HEK293 (cell line): ENCODE results near the gene MICAL3.

Source experiments
- CTCF ChIA-PET: fragments of 350-600 bp; formaldehyde crosslinking; extraction: SDS; loops from one replicate; lab custom pipeline; 2021; ENCODE audit warnings: antibody characterized with exemption; lab: Yijun Ruan, JAX
- POLR2A ChIA-PET: fragments of 300-600 bp; formaldehyde crosslinking; extraction: SDS; loops from one replicate; lab custom pipeline; 2020; ENCODE audit warnings: antibody characterized with exemption, inconsistent platforms; lab: Yijun Ruan, JAX
- H3K27ac ChIP-seq: fragments of 200-500 bp; sonication (Bioruptor generic); 2 replicates; pipeline ENCODE4 v1.5.1; 2014; ENCODE audit warnings: low read depth, low read length, control low read depth, inconsistent platforms; ENCODE audit errors: extremely low read depth
- H3K36me3 ChIP-seq, 2 experiments: fragments of 200-500 bp in 1 of 2; sonication (Bioruptor generic) in 1 of 2; 1 replicate in 1 of 2; 2 replicates in 1 of 2; pipeline ENCODE4 v1.5.1; 2014 to 2017; ENCODE audit warnings: inconsistent platforms in 2 of 2, low read length in 2 of 2; ENCODE audit not compliant: control insufficient read depth in 2 of 2, insufficient read depth in 1 of 2
- H3K4me1 ChIP-seq: fragments of 200-500 bp; sonication (Bioruptor generic); 2 replicates; pipeline ENCODE4 v1.5.1; 2014; ENCODE audit warnings: mild to moderate bottlenecking, low read length, inconsistent platforms; ENCODE audit not compliant: control insufficient read depth, insufficient read depth
- H3K4me3 ChIP-seq: 2 replicates; pipeline ENCODE4 v1.5.1; 2011; ENCODE audit warnings: low read depth, mild to moderate bottlenecking, control low read depth, low read length, moderate library complexity
- H3K9me3 ChIP-seq: fragments of 200-500 bp; sonication (Bioruptor generic); 2 replicates; pipeline ENCODE4 v1.5.1; 2014; ENCODE audit warnings: low read depth, low read length, inconsistent platforms; ENCODE audit not compliant: control insufficient read depth, insufficient read depth
- SP3 ChIP-seq: fragments of 450-650 bp; formaldehyde crosslinking; IDR thresholded peaks from 2 replicates; pipeline ENCODE4 v1.5.1; 2016; ENCODE audit warnings: missing biosample characterization, missing genetic modification characterization
- YY1 ChIP-seq: fragments of 450-650 bp; formaldehyde crosslinking; IDR thresholded peaks from 2 replicates; pipeline ENCODE4 v1.5.1; 2018; ENCODE audit warnings: missing biosample characterization, missing genetic modification characterization
- YY2 ChIP-seq: fragments of 450-650 bp; formaldehyde crosslinking; IDR thresholded peaks from 2 replicates; pipeline ENCODE4 v1.5.1; 2016; ENCODE audit warnings: missing biosample characterization, missing genetic modification characterization
- ZBTB20 ChIP-seq: fragments of 450-650 bp; formaldehyde crosslinking; IDR thresholded peaks from 2 replicates; pipeline ENCODE4 v1.5.1; 2016; ENCODE audit warnings: missing biosample characterization, missing genetic modification characterization
- ZBTB48 ChIP-seq: fragments of 450-650 bp; formaldehyde crosslinking; IDR thresholded peaks from 2 replicates; pipeline ENCODE4 v1.5.1; 2016; ENCODE audit warnings: missing biosample characterization, missing genetic modification characterization
- ZFP69B ChIP-seq: fragments of 450-650 bp; formaldehyde crosslinking; IDR thresholded peaks from 2 replicates; pipeline ENCODE4 v1.5.1; 2016; ENCODE audit warnings: missing biosample characterization, missing genetic modification characterization
- ZNF112 ChIP-seq: fragments of 450-650 bp; formaldehyde crosslinking; IDR thresholded peaks from 2 replicates; pipeline ENCODE4 v1.5.0; 2017; ENCODE audit warnings: missing biosample characterization, missing genetic modification characterization
- ZNF132 ChIP-seq: fragments of 450-650 bp; formaldehyde crosslinking; IDR thresholded peaks from 2 replicates; pipeline ENCODE4 v1.5.1; 2017; ENCODE audit warnings: missing biosample characterization, missing genetic modification characterization, borderline replicate concordance
- ZNF23 ChIP-seq: fragments of 450-650 bp; formaldehyde crosslinking; IDR thresholded peaks from 2 replicates; pipeline ENCODE4 v1.5.1; 2016; ENCODE audit warnings: missing biosample characterization, missing genetic modification characterization, borderline replicate concordance
- ZNF239 ChIP-seq: fragments of 450-650 bp; formaldehyde crosslinking; IDR thresholded peaks from 2 replicates; pipeline ENCODE4 v1.5.1; 2016; ENCODE audit warnings: missing biosample characterization, missing genetic modification characterization
- ZNF354C ChIP-seq: fragments of 450-650 bp; formaldehyde crosslinking; IDR thresholded peaks from 2 replicates; pipeline ENCODE4 v1.5.1; 2016; ENCODE audit warnings: missing biosample characterization, missing genetic modification characterization, low read depth, borderline replicate concordance
- ZNF404 ChIP-seq: fragments of 450-650 bp; formaldehyde crosslinking; IDR thresholded peaks from 2 replicates; pipeline ENCODE4 v1.5.1; 2017; ENCODE audit warnings: missing biosample characterization, missing genetic modification characterization
- ZNF416 ChIP-seq: fragments of 450-650 bp; formaldehyde crosslinking; IDR thresholded peaks from 2 replicates; pipeline ENCODE4 v1.5.1; 2016; ENCODE audit warnings: missing biosample characterization, missing genetic modification characterization
- ZNF433 ChIP-seq: fragments of 450-650 bp; formaldehyde crosslinking; IDR thresholded peaks from 2 replicates; pipeline ENCODE4 v1.5.1; 2016; ENCODE audit warnings: missing biosample characterization, missing genetic modification characterization, low read depth
- ZNF571 ChIP-seq: fragments of 450-650 bp; formaldehyde crosslinking; IDR thresholded peaks from 2 replicates; pipeline ENCODE4 v1.5.0; 2017; ENCODE audit warnings: missing biosample characterization, missing genetic modification characterization
- ZNF624 ChIP-seq: fragments of 450-650 bp; formaldehyde crosslinking; IDR thresholded peaks from 2 replicates; pipeline ENCODE4 v1.5.1; 2017; ENCODE audit warnings: missing biosample characterization, missing genetic modification characterization
- TF ChIP-seq, protein P1 (sequence below): fragments of 450-650 bp; formaldehyde crosslinking; IDR thresholded peaks from 2 replicates; pipeline ENCODE4 v1.5.1; 2016; ENCODE audit warnings: missing biosample characterization, missing genetic modification characterization
- TF ChIP-seq, protein P2 (sequence below): fragments of 450-650 bp; formaldehyde crosslinking; IDR thresholded peaks from 2 replicates; pipeline ENCODE4 v1.5.1; 2016; ENCODE audit warnings: missing biosample characterization, missing genetic modification characterization
- TF ChIP-seq, protein P3 (sequence below): fragments of 450-650 bp; formaldehyde crosslinking; IDR thresholded peaks from 2 replicates; pipeline ENCODE4 v1.5.0; 2017; ENCODE audit warnings: missing biosample characterization, missing genetic modification characterization, borderline replicate concordance
- TF ChIP-seq, protein P4 (sequence below): fragments of 450-650 bp; formaldehyde crosslinking; IDR thresholded peaks from 2 replicates; pipeline ENCODE4 v1.5.1; 2016; ENCODE audit warnings: missing biosample characterization, missing genetic modification characterization
- TF ChIP-seq, protein P5 (sequence below): fragments of 450-650 bp; formaldehyde crosslinking; IDR thresholded peaks from 2 replicates; pipeline ENCODE4 v1.5.1; 2016; ENCODE audit warnings: missing biosample characterization, missing genetic modification characterization
- TF ChIP-seq, protein P6 (sequence below): fragments of 450-650 bp; formaldehyde crosslinking; IDR thresholded peaks from 2 replicates; pipeline ENCODE4 v1.5.1; 2016; ENCODE audit warnings: missing biosample characterization, missing genetic modification characterization

Gene MICAL3

DNA sequence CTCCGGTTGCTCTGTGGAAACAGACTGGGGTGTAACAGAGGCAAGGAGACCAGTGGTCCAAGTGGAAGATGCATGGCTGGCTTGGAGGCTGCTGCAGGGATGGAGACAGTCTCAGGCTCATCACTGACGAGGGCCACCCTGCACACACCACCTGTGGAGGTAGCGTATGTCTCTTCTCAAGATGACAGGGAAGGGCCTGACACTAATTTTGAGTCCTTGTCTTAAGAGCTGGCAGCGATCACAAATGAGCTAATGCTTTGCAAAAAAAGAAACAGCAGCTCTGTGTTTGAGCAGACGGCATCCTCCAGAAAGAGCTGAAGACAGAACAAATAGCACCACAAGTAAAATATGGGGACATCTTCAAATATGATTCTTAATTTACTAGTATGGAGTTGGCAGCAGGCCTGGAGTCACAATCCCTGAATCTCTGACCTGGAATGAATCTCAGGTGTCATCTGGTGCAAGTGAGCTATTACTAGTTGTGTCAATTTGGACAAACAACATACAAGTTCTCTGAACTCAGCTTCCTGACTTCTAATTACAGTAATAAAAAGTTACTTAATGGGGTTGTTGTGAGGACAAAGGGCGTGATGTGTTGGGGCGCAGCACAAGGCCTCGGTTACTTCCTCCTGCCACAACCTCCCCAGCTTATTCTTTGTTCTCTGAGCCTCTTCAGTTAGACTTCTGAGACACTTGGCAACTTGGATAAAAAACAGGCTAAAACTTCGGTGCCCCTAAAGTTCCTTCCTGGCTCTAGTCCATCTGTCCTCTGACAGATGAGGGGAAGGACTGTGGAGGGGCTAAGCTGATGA lies 154.9 kb downstream of the MICAL3 start:
- Histone ChIP-seq H3K27ac (no peak overlapping the region), H3K4me3 (no peak overlapping the region), H3K4me1 (0 out of 2 replicates have a peak, but pooled peaks cover 3% of the 10 kb centered on the region), H3K36me3 (peaks cover 0 to 80% of the 10 kb centered on the region in 2 experiments; a peak in 1 of 3 replicates), H3K9me3 (no peaks in the 10 kb centered on the region)
- no peak for TF ChIP-seq ZFP69B (tag by site-specific recombination)
- TF ChIP-seq, protein P1, sequence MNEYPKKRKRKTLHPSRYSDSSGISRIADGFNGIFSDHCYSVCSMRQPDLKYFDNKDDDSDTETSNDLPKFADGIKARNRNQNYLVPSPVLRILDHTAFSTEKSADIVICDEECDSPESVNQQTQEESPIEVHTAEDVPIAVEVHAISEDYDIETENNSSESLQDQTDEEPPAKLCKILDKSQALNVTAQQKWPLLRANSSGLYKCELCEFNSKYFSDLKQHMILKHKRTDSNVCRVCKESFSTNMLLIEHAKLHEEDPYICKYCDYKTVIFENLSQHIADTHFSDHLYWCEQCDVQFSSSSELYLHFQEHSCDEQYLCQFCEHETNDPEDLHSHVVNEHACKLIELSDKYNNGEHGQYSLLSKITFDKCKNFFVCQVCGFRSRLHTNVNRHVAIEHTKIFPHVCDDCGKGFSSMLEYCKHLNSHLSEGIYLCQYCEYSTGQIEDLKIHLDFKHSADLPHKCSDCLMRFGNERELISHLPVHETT (tag by site-specific recombination): no peak
- no peak for TF ChIP-seq ZBTB48 (tag by site-specific recombination)
- TF ChIP-seq ZNF571 (tag by site-specific recombination): no peak
- TF ChIP-seq SP3 (tag by site-specific recombination): no peak
- TF ChIP-seq YY1 (tag by site-specific recombination): no peak
- TF ChIP-seq YY2 (tag by site-specific recombination): no peak
- TF ChIP-seq, protein P2, sequence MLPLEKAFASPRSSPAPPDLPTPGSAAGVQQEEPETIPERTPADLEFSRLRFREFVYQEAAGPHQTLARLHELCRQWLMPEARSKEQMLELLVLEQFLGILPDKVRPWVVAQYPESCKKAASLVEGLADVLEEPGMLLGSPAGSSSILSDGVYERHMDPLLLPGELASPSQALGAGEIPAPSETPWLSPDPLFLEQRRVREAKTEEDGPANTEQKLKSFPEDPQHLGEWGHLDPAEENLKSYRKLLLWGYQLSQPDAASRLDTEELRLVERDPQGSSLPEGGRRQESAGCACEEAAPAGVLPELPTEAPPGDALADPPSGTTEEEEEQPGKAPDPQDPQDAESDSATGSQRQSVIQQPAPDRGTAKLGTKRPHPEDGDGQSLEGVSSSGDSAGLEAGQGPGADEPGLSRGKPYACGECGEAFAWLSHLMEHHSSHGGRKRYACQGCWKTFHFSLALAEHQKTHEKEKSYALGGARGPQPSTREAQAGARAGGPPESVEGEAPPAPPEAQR (tag by site-specific recombination): no peak
- TF ChIP-seq, protein P3, sequence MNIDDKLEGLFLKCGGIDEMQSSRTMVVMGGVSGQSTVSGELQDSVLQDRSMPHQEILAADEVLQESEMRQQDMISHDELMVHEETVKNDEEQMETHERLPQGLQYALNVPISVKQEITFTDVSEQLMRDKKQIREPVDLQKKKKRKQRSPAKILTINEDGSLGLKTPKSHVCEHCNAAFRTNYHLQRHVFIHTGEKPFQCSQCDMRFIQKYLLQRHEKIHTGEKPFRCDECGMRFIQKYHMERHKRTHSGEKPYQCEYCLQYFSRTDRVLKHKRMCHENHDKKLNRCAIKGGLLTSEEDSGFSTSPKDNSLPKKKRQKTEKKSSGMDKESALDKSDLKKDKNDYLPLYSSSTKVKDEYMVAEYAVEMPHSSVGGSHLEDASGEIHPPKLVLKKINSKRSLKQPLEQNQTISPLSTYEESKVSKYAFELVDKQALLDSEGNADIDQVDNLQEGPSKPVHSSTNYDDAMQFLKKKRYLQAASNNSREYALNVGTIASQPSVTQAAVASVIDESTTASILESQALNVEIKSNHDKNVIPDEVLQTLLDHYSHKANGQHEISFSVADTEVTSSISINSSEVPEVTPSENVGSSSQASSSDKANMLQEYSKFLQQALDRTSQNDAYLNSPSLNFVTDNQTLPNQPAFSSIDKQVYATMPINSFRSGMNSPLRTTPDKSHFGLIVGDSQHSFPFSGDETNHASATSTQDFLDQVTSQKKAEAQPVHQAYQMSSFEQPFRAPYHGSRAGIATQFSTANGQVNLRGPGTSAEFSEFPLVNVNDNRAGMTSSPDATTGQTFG (tag by site-specific recombination): no peak
- TF ChIP-seq ZNF132 (tag by site-specific recombination): no peak
- TF ChIP-seq ZNF23 (tag by site-specific recombination): no peak
- no peak for TF ChIP-seq ZNF416 (tag by site-specific recombination)
- TF ChIP-seq ZNF239 (tag by site-specific recombination): no peak
- TF ChIP-seq ZNF624 (tag by site-specific recombination): no peak
- POLR2A ChIA-PET: no interaction called here
- CTCF ChIA-PET: interaction anchor here (0.7 kb wide), 1 partner anchor 39 kb away, joined by 4 read pairs; no protein-coding TSS in a partner anchor

DNA sequence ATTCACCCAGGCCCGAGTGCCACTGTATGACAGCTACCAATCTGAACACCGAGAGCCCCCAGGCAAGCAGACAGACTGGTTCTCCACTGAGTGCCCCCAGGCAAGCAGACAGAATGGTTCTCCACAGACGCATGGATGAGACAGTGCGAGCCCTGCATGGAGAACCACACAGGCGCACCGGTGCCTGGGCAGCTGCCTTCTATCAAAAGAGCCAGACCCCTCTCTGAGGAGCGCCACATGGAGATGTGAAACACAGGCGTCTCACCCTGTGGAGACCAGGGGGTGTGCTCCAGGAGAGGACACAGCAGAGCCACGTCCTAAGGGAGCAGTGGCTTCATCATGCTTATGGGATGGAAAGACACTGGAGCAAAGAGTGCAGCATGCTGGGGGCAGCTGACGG lies 155.6 kb downstream of the MICAL3 start:
- no peaks in the 10 kb centered on the region for H3K9me3 ChIP-seq
- POLR2A ChIA-PET: no interaction called here
- CTCF ChIA-PET: interaction anchor here (0.6 to 1.5 kb wide), 2 partner anchors 41 to 207 kb away, joined by 3 to 4 read pairs; no protein-coding TSS in a partner anchor
- TF ChIP-seq, protein P4, sequence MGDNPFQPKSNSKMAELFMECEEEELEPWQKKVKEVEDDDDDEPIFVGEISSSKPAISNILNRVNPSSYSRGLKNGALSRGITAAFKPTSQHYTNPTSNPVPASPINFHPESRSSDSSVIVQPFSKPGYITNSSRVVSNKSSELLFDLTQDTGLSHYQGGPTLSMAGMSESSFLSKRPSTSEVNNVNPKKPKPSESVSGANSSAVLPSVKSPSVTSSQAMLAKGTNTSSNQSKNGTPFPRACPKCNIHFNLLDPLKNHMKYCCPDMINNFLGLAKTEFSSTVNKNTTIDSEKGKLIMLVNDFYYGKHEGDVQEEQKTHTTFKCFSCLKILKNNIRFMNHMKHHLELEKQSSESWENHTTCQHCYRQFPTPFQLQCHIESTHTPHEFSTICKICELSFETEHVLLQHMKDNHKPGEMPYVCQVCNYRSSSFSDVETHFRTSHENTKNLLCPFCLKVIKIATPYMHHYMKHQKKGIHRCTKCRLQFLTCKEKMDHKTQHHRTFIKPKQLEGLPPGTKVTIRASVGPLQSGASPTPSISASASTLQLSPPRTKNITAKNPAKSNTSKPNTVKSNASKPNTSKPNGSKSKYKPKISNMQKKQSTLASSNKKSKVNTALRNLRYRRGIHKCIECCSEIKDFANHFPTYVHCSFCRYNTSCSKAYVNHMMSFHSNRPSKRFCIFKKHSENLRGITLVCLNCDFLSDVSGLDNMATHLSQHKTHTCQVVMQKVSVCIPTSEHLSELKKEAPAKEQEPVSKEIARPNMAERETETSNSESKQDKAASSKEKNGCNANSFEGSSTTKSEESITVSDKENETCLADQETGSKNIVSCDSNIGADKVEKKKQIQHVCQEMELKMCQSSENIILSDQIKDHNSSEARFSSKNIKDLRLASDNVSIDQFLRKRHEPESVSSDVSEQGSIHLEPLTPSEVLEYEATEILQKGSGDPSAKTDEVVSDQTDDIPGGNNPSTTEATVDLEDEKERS (tag by site-specific recombination): no peak
- TF ChIP-seq ZNF433: no peak
- TF ChIP-seq ZNF404 (tag by site-specific recombination): no peak
- TF ChIP-seq, protein P5, sequence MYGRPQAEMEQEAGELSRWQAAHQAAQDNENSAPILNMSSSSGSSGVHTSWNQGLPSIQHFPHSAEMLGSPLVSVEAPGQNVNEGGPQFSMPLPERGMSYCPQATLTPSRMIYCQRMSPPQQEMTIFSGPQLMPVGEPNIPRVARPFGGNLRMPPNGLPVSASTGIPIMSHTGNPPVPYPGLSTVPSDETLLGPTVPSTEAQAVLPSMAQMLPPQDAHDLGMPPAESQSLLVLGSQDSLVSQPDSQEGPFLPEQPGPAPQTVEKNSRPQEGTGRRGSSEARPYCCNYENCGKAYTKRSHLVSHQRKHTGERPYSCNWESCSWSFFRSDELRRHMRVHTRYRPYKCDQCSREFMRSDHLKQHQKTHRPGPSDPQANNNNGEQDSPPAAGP: no peak
- TF ChIP-seq ZNF112 (tag by site-specific recombination): no peak
- TF ChIP-seq, protein P6, sequence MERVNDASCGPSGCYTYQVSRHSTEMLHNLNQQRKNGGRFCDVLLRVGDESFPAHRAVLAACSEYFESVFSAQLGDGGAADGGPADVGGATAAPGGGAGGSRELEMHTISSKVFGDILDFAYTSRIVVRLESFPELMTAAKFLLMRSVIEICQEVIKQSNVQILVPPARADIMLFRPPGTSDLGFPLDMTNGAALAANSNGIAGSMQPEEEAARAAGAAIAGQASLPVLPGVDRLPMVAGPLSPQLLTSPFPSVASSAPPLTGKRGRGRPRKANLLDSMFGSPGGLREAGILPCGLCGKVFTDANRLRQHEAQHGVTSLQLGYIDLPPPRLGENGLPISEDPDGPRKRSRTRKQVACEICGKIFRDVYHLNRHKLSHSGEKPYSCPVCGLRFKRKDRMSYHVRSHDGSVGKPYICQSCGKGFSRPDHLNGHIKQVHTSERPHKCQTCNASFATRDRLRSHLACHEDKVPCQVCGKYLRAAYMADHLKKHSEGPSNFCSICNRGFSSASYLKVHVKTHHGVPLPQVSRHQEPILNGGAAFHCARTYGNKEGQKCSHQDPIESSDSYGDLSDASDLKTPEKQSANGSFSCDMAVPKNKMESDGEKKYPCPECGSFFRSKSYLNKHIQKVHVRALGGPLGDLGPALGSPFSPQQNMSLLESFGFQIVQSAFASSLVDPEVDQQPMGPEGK (tag by site-specific recombination): no peak
- TF ChIP-seq ZBTB20 (tag by site-specific recombination): no peak
- TF ChIP-seq ZNF354C (tag by site-specific recombination): no peak
- H3K27ac ChIP-seq: no peak overlapping the region
- H3K36me3 ChIP-seq: peaks cover 2 to 80% of the 10 kb centered on the region in 2 experiments; a peak in 2 of 3 replicates
- H3K4me3 ChIP-seq: no peak overlapping the region
- H3K4me1 ChIP-seq: 0 out of 2 replicates have a peak, but pooled peaks cover 3% of the 10 kb centered on the region
